ENCODE measurements around the gene MTARC2. TPM values are rescaled to one million over a fixed set of nuclear protein-coding genes. Genes with fewer than 3 reads are reported as not detected.

Gene MTARC2
- total and polyA plus RNA-seq, 2 of the 13 experiments (the other 11 are each of a cell fraction or from before 2014, with no cell fraction given): 8.5 to 10.1 TPM

DNA sequence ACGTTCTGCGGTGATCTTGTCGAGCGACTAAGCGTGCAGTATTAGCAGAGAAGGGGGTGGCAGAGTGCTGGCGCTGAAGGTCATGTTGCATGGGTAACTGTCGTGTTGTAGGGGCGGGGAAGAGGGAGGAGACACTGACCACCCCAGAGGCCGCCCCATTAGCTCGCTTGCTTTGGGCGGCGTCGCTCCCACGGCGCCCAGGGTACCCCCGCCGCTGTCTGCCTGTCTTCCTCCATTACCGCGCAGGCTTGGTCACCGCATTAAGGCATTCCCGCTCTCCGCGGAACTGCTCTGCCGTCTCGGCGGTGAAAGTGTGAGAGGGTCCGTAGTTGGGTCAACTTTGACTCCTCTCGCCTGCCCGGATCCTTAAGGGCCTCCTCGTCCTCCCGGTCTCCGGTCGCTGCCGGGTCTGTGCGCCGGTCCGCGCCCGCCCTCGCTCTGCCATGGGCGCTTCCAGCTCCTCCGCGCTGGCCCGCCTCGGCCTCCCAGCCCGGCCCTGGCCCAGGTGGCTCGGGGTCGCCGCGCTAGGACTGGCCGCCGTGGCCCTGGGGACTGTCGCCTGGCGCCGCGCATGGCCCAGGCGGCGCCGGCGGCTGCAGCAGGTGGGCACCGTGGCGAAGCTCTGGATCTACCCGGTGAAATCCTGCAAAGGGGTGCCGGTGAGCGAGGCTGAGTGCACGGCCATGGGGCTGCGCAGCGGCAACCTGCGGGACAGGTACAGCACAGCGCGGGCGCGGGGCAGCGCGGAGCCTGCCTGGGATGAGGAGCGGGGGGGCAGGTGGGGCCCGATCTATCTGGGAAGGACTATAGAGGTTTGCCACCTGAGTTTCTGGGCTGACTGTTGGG lies at the start of gene MTARC2 (continued):
- TF ChIP-seq GPN1 (CRISPR knock-in tag; IDR thresholded peaks at IDR 0.05; ENCODE audit: borderline replicate concordance) (no peak), FOXM1 (CRISPR knock-in tag; IDR thresholded peaks at IDR 0.05) (no peak), HCFC1 (IDR thresholded peaks at IDR 0.05; ENCODE audit: low read depth, low read length) (no peak), ZNF138 (CRISPR knock-in tag; IDR thresholded peaks at IDR 0.05; ENCODE audit: low read depth) (no peak), IKZF1 (IDR thresholded peaks at IDR 0.05) (no peak), TARDBP (CRISPR knock-in tag; IDR thresholded peaks at IDR 0.05) (peak; percentile 63), ZNF274 (CRISPR knock-in tag; IDR thresholded peaks at IDR 0.05) (peak; percentile 86), ZNF142 (CRISPR knock-in tag; IDR thresholded peaks at IDR 0.05) (no peak), RARA (CRISPR knock-in tag; IDR thresholded peaks at IDR 0.05) (peak; percentile 14; the same call in 1 of the 2 replicates), ZNF816 (CRISPR knock-in tag; IDR thresholded peaks at IDR 0.05; ENCODE audit: borderline replicate concordance) (no peak), SOX5 (CRISPR knock-in tag; IDR thresholded peaks at IDR 0.05; ENCODE audit: borderline replicate concordance) (peak; percentile 53; the same call in 1 of the 2 replicates), ZZZ3 (CRISPR knock-in tag; IDR thresholded peaks at IDR 0.05; ENCODE audit: borderline replicate concordance) (no peak)
- TF ChIP-seq, protein P1, sequence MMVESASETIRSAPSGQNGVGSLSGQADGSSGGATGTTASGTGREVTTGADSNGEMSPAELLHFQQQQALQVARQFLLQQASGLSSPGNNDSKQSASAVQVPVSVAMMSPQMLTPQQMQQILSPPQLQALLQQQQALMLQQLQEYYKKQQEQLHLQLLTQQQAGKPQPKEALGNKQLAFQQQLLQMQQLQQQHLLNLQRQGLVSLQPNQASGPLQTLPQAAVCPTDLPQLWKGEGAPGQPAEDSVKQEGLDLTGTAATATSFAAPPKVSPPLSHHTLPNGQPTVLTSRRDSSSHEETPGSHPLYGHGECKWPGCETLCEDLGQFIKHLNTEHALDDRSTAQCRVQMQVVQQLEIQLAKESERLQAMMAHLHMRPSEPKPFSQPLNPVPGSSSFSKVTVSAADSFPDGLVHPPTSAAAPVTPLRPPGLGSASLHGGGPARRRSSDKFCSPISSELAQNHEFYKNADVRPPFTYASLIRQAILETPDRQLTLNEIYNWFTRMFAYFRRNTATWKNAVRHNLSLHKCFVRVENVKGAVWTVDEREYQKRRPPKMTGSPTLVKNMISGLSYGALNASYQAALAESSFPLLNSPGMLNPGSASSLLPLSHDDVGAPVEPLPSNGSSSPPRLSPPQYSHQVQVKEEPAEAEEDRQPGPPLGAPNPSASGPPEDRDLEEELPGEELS (CRISPR knock-in tag; IDR thresholded peaks at IDR 0.05): peak; percentile 79
- TF ChIP-seq, protein P2, sequence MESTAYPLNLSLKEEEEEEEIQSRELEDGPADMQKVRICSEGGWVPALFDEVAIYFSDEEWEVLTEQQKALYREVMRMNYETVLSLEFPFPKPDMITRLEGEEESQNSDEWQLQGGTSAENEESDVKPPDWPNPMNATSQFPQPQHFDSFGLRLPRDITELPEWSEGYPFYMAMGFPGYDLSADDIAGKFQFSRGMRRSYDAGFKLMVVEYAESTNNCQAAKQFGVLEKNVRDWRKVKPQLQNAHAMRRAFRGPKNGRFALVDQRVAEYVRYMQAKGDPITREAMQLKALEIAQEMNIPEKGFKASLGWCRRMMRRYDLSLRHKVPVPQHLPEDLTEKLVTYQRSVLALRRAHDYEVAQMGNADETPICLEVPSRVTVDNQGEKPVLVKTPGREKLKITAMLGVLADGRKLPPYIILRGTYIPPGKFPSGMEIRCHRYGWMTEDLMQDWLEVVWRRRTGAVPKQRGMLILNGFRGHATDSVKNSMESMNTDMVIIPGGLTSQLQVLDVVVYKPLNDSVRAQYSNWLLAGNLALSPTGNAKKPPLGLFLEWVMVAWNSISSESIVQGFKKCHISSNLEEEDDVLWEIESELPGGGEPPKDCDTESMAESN (CRISPR knock-in tag; conservative IDR thresholded peaks at IDR 0.05): peak; percentile 90
- TF ChIP-seq, protein P3, sequence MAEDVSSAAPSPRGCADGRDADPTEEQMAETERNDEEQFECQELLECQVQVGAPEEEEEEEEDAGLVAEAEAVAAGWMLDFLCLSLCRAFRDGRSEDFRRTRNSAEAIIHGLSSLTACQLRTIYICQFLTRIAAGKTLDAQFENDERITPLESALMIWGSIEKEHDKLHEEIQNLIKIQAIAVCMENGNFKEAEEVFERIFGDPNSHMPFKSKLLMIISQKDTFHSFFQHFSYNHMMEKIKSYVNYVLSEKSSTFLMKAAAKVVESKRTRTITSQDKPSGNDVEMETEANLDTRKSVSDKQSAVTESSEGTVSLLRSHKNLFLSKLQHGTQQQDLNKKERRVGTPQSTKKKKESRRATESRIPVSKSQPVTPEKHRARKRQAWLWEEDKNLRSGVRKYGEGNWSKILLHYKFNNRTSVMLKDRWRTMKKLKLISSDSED (CRISPR knock-in tag; IDR thresholded peaks at IDR 0.05): no peak

Measured in HepG2 (cell line).